C4-2B (cell line): ENCODE measurements around the gene MRS2.

ENCODE experiments used
- CTCF ChIP-seq: fragments of 450-650 bp; conservative IDR thresholded peaks from 2 replicates; pipeline ENCODE4 v1.5.1; 2017; ENCODE audit warnings: mild to moderate bottlenecking
- ZFX ChIP-seq: fragments of 450-650 bp; IDR thresholded peaks from 2 replicates; pipeline ENCODE4 v1.6.1; 2017

GRCh38 chr6:24403501-24403824 is 727 bp downstream of the MRS2 start:
- TF ChIP-seq CTCF (no peak), ZFX (no peak)
